OCI-LY1 (cell line): Measurements from ENCODE around the gene HOXD9.

ENCODE experiments used
- H2AFZ ChIP-seq: fragments of 200-600 bp; sonication (generic), shearing (Covaris generic); 2 replicates; pipeline ENCODE4 v1.6.0; 2014; ENCODE audit warnings: antibody characterized with exemption, mild to moderate bottlenecking, low read length
- H3F3A ChIP-seq: fragments of 200-600 bp; sonication (generic), shearing (Covaris generic); 2 replicates; pipeline ENCODE4 v1.6.0; 2014; ENCODE audit warnings: mild to moderate bottlenecking, antibody characterized with exemption, low read length, moderate library complexity; ENCODE audit not compliant: insufficient read depth
- H3K27ac ChIP-seq: fragments of 200-600 bp; sonication (generic); 2 replicates; pipeline ENCODE4 v1.5.1; 2014; ENCODE audit warnings: low read length, mixed run types, mild to moderate bottlenecking, low read depth; ENCODE audit not compliant: poor library complexity, severe bottlenecking
- H3K27me3 ChIP-seq: fragments of 200-600 bp; sonication (generic); 2 replicates; pipeline ENCODE4 v1.6.0; 2014; ENCODE audit warnings: antibody characterized with exemption, mild to moderate bottlenecking, low read length, moderate library complexity; ENCODE audit not compliant: insufficient read depth
- H3K36me3 ChIP-seq: fragments of 200-600 bp; sonication (generic); 2 replicates; pipeline ENCODE4 v1.6.1; 2014; ENCODE audit warnings: mild to moderate bottlenecking, antibody characterized with exemption, low read length, moderate library complexity, mixed read lengths; ENCODE audit not compliant: insufficient read depth
- H3K4me1 ChIP-seq: fragments of 200-600 bp; sonication (generic); 2 replicates; pipeline ENCODE4 v1.5.1; 2014; ENCODE audit warnings: mild to moderate bottlenecking, low read length, moderate library complexity; ENCODE audit not compliant: insufficient read depth, severe bottlenecking
- H3K4me2 ChIP-seq: fragments of 200-600 bp; sonication (generic), shearing (Covaris generic); 2 replicates; pipeline ENCODE4 v1.6.1; 2014; ENCODE audit warnings: low read length
- H3K4me3 ChIP-seq: fragments of 200-600 bp; sonication (generic); 2 replicates; pipeline ENCODE4 v1.5.1; 2014; ENCODE audit warnings: low read length, low read depth, mild to moderate bottlenecking, mixed read lengths; ENCODE audit not compliant: poor library complexity, severe bottlenecking
- H3K79me2 ChIP-seq: fragments of 200-600 bp; shearing (Covaris generic); 2 replicates; pipeline ENCODE4 v1.6.1; 2016; ENCODE audit warnings: mixed run types, low read length, mixed read lengths; ENCODE audit not compliant: insufficient read depth
- H3K9ac ChIP-seq: fragments of 200-600 bp; sonication (generic), shearing (Covaris generic); 2 replicates; pipeline ENCODE4 v1.6.1; 2014; ENCODE audit warnings: mild to moderate bottlenecking, low read length, mixed read lengths
- H3K9me2 ChIP-seq: fragments of 200-600 bp; sonication (generic), shearing (Covaris generic); 2 replicates; pipeline ENCODE4 v1.6.1; 2014; ENCODE audit warnings: low read depth, mild to moderate bottlenecking, low read length, mixed read lengths
- H3K9me3 ChIP-seq: fragments of 200-600 bp; shearing (Covaris generic); 2 replicates; pipeline ENCODE4 v1.6.1; 2014; ENCODE audit warnings: low read length, mixed read lengths
- H4K20me1 ChIP-seq: fragments of 200-600 bp; sonication (generic), shearing (Covaris generic); 2 replicates; pipeline ENCODE4 v1.6.0; 2016; ENCODE audit warnings: mild to moderate bottlenecking, low read length; ENCODE audit not compliant: insufficient read depth
- CTCF ChIP-seq: fragments of 200-600 bp; sonication (generic), shearing (Covaris generic); IDR thresholded peaks from 2 replicates; pipeline ENCODE4 v1.5.1; 2017; ENCODE audit warnings: mild to moderate bottlenecking, antibody characterized with exemption, low read length, moderate library complexity, mixed read lengths
- EZH2 ChIP-seq: fragments of 200-600 bp; sonication (generic), shearing (Covaris generic); IDR thresholded peaks from 2 replicates; pipeline ENCODE4 v1.8.0; 2017; ENCODE audit warnings: borderline replicate concordance, mixed run types, mild to moderate bottlenecking, antibody characterized with exemption, low read length, moderate library complexity, mixed read lengths

HOXD9 gene

GRCh38 chr2:176169711-176170110, 47.2 kb downstream of the HOXD9 start:
- Histone ChIP-seq H3K36me3 (no peaks in the 10 kb centered on the region), H3K9me2 (no peaks in the 10 kb centered on the region), H3K27me3 (no peaks in the 10 kb centered on the region; the same call in 1 of the 2 replicates), H3K27ac (no peak overlapping the region), H3F3A (no peaks in the 10 kb centered on the region), H3K4me1 (peaks cover 2% of the 10 kb centered on the region), H3K4me3 (no peak overlapping the region), H4K20me1 (no peaks in the 10 kb centered on the region), H2AFZ (no peak overlapping the region), H3K9ac (no peak overlapping the region), H3K9me3 (no peaks in the 10 kb centered on the region), H3K79me2 (no peaks in the 10 kb centered on the region), H3K4me2 (no peak overlapping the region)
- TF ChIP-seq CTCF (no peak), EZH2 (no peak)

- Histone ChIP-seq H3K9ac (no peak overlapping the region), H2AFZ (no peak overlapping the region), H3K9me2 (no peaks in the 10 kb centered on the region), H3K9me3 (no peaks in the 10 kb centered on the region), H3K27me3 (no peaks in the 10 kb centered on the region; the same call in 1 of the 2 replicates), H3F3A (no peaks in the 10 kb centered on the region), H4K20me1 (no peaks in the 10 kb centered on the region), H3K4me1 (peaks cover 4% of the 10 kb centered on the region), H3K36me3 (no peaks in the 10 kb centered on the region), H3K4me2 (no peak overlapping the region), H3K27ac (no peak overlapping the region), H3K79me2 (no peaks in the 10 kb centered on the region), H3K4me3 (no peak overlapping the region)
- no peak for TF ChIP-seq EZH2
- TF ChIP-seq CTCF = no peak
These were observed 48.2 kb downstream of the HOXD9 start for GRCh38 chr2:176170602-176171305.

- H3K79me2 ChIP-seq = no peaks in the 10 kb centered on the region
- TF ChIP-seq EZH2 (no peak), CTCF (no peak)
- H3K27me3 ChIP-seq = peaks cover 5% of the 10 kb centered on the region; the same call in 1 of the 2 replicates
- no peak overlapping the region for H3K9ac ChIP-seq
- no peak overlapping the region for H2AFZ ChIP-seq
- no peaks in the 10 kb centered on the region for H3K36me3 ChIP-seq
- H3K4me1 ChIP-seq = peaks cover 4% of the 10 kb centered on the region
- no peaks in the 10 kb centered on the region for H3K9me2 ChIP-seq
- no peak overlapping the region for H3K27ac ChIP-seq
- no peaks in the 10 kb centered on the region for H4K20me1 ChIP-seq
- H3K9me3 ChIP-seq = no peaks in the 10 kb centered on the region
- H3F3A ChIP-seq = no peaks in the 10 kb centered on the region
- H3K4me3 ChIP-seq = no peak overlapping the region
- no peak overlapping the region for H3K4me2 ChIP-seq
These were observed 49.0 kb downstream of the HOXD9 start for GRCh38 chr2:176171351-176172006.
